Cardiac muscle cell (in vitro differentiated cells and primary cell): Measurements from ENCODE around the gene PDC. TPM values are rescaled to one million over a fixed set of nuclear protein-coding genes. Genes with fewer than 3 reads are reported as not detected.
"Not testable (repeated sequence)": the region's sequence is repeated elsewhere in the genome, so short reads cannot be mapped to it uniquely, and the experiment has no call there.

ENCODE experiments used
- DNase-seq, 2 donors: peaks; one replicate each; pipeline versions ENCODE4 v3.0.0 to v3.0.0-alpha.2; 2010 to 2017; ENCODE audit warnings: low read depth in 1 of 2, low spot score in 1 of 2
- H3K27ac ChIP-seq: fragments of 200-600 bp; sonication (generic); 2 replicates; pipeline ENCODE4 v1.5.1; 2016
- H3K27me3 ChIP-seq: fragments of 200-600 bp; sonication (generic); 2 replicates; pipeline ENCODE4 v1.6.0; 2016; ENCODE audit warnings: control low read depth
- H3K36me3 ChIP-seq: fragments of 200-600 bp; sonication (generic); 2 replicates; pipeline ENCODE4 v1.5.1; 2016; ENCODE audit warnings: control low read depth
- H3K4me1 ChIP-seq: fragments of 200-600 bp; sonication (generic); 2 replicates; pipeline ENCODE4 v1.8.1; 2017; ENCODE audit warnings: low read depth, mild to moderate bottlenecking, mixed run types
- H3K4me3 ChIP-seq: fragments of 200-600 bp; sonication (generic); 2 replicates; pipeline ENCODE4 v1.5.1; 2016; ENCODE audit warnings: mild to moderate bottlenecking
- H3K9me3 ChIP-seq: fragments of 200-600 bp; sonication (generic); 2 replicates; pipeline ENCODE4 v1.5.1; 2017; ENCODE audit warnings: low read depth, mild to moderate bottlenecking, control low read depth
- polyA plus RNA-seq: library from polyadenylated mRNA; unstranded; fragments of >200 nt; fragmentation: Nextera tagmentation; extraction: Ambion mirVana; gene quantifications from 2 replicates; pipeline ENCODE4 v1.2.1, GENCODE V29; 2016
- total RNA-seq: library from RNA; depleted of rRNA; stranded (reverse); fragments of >200 nt; gene quantifications from 2 replicates; pipeline ENCODE4 v1.2.3, GENCODE V29; 2016
- TF ChIP-seq, protein P1 (sequence below): IDR thresholded peaks from 2 replicates; pipeline ENCODE4 v1.5.1; 2012; ENCODE audit warnings: low read depth, mild to moderate bottlenecking, low read length

The PDC gene
- total and polyA plus RNA-seq, 2 experiments from 2014 or later: not detected

DNA sequence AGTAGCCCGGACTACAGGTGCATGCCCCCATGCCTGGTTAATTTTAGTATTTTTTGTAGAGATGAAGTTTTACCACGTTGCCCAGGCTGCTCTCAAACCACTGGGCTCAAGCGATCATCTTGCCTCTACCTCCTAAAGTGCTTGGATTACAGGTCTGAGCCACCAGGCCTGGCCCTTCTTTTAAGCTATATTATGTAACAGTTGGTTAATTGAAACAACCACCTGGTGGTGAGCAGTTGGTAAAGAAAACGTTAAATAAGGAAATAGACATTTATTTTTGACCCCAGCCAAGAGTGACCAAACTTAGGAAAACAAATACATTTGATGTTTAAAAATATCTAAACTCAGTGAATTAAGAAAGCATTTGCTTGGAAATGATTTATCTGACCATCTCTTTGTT, 12.1 kb upstream of the PDC start:
- Histone ChIP-seq H3K27ac (no peak overlapping the region), H3K9me3 (no peaks in the 10 kb centered on the region)
- TF ChIP-seq, protein P1, sequence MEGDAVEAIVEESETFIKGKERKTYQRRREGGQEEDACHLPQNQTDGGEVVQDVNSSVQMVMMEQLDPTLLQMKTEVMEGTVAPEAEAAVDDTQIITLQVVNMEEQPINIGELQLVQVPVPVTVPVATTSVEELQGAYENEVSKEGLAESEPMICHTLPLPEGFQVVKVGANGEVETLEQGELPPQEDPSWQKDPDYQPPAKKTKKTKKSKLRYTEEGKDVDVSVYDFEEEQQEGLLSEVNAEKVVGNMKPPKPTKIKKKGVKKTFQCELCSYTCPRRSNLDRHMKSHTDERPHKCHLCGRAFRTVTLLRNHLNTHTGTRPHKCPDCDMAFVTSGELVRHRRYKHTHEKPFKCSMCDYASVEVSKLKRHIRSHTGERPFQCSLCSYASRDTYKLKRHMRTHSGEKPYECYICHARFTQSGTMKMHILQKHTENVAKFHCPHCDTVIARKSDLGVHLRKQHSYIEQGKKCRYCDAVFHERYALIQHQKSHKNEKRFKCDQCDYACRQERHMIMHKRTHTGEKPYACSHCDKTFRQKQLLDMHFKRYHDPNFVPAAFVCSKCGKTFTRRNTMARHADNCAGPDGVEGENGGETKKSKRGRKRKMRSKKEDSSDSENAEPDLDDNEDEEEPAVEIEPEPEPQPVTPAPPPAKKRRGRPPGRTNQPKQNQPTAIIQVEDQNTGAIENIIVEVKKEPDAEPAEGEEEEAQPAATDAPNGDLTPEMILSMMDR: no peak

GRCh38 chr1:186465946-186466345, 5.0 kb upstream of the PDC start:
- H3K9me3 ChIP-seq: no peaks in the 10 kb centered on the region
- no peaks in the 10 kb centered on the region for H3K4me1 ChIP-seq
- TF ChIP-seq, protein P1: no peak
- DNase-seq: no peak
- H3K27me3 ChIP-seq: no peaks in the 10 kb centered on the region
- no peaks in the 10 kb centered on the region for H3K36me3 ChIP-seq
- H3K4me3 ChIP-seq: no peak overlapping the region
- no peak overlapping the region for H3K27ac ChIP-seq

More for the DNA sequence above, 12.1 kb upstream of the PDC start:
- no peak overlapping the region for H3K4me3 ChIP-seq
- DNase-seq: no peak
- H3K27me3 ChIP-seq: no peaks in the 10 kb centered on the region
- no peaks in the 10 kb centered on the region for H3K4me1 ChIP-seq
- no peaks in the 10 kb centered on the region for H3K36me3 ChIP-seq

DNA sequence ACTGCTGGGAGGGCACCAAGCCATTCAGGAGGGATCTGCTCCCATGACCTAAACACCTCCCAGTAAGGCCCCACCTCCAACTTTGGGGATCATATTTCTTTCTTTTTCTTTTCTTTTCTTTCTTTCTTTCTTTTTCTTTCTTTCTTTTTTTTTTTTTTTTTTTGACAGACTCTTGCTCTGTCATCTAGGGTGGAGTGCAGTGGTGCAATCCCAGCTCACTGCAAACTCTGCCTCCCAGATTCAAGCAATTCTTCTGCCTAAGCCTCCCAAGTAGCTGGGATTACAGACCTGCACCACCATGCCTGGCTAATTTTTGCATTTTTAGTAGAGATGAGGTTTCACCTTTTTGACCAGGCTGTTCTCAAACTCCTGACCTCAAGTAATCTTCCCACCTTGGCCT, 4.6 kb upstream of the PDC start:
- H3K27ac ChIP-seq, H3K4me3 ChIP-seq, H3K27me3 ChIP-seq, H3K36me3 ChIP-seq, DNase-seq, H3K4me1 ChIP-seq, H3K9me3 ChIP-seq: not testable (repeated sequence)

GRCh38 chr1:186463926-186464325, 3.0 kb upstream of the PDC start:
- H3K9me3 ChIP-seq: no peaks in the 10 kb centered on the region

DNA sequence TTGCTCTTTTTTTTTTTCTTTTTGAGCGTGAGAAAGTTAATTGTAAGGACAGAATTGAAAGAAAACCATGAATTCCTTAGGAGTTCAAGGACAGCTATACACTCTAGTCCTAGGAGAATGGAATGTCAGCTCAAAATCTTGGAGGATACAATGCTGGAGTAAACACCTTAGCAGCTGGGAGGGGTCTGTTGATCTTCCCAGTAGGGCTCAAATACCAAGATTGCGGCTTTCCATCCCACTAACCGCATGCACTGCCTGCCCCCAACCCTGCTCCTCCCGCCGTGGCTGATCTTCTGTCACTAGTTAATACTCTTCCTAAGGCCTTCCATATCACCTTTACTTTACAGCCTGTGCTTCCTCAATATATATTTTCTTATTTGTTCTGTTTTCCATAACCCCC, 2.6 kb upstream of the PDC start:
- no peaks in the 10 kb centered on the region for H3K27me3 ChIP-seq
- H3K27ac ChIP-seq: no peak overlapping the region
- H3K4me1 ChIP-seq: no peaks in the 10 kb centered on the region
- DNase-seq: no peak
- H3K36me3 ChIP-seq: no peaks in the 10 kb centered on the region
- no peak overlapping the region for H3K4me3 ChIP-seq
- TF ChIP-seq, protein P1: no peak
- no peaks in the 10 kb centered on the region for H3K9me3 ChIP-seq

More at GRCh38 chr1:186463926-186464325, 3.0 kb upstream of the PDC start:
- TF ChIP-seq, protein P1: no peak
- no peak overlapping the region for H3K4me3 ChIP-seq
- no peaks in the 10 kb centered on the region for H3K4me1 ChIP-seq
- no peak for DNase-seq
- no peak overlapping the region for H3K27ac ChIP-seq
- H3K27me3 ChIP-seq: no peaks in the 10 kb centered on the region
- H3K36me3 ChIP-seq: no peaks in the 10 kb centered on the region

GRCh38 chr1:186459161-186459560, 1.8 kb downstream of the PDC start:
- not testable (repeated sequence) for H3K9me3 ChIP-seq, H3K4me1 ChIP-seq, H3K4me3 ChIP-seq, DNase-seq, H3K27ac ChIP-seq, H3K27me3 ChIP-seq, H3K36me3 ChIP-seq

DNA sequence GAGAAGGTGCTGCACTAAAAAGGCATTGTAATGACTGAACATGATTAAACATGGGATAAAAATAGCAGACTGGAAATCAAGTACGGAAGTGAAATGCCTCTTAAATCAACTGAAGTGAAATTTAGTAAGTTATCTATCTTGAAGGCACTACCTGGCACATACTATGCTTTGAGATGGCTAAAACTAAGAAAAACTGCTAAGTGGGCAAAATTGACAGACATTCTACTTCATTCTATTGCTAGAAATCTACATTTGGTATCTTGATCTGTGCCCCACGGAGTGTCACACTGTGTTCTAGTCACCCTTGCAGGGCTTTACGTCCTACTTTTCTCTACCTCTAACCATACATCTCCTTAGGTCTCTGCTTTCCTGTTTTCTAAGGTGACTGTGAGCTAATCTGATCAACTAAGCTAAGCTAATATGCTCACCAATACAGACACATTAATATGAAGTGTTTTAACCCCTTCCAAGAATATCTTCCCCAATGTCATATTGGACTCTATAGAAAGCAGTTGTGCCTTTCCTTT, 4.1 kb downstream of the PDC start:
- TF ChIP-seq, protein P1: no peak
- Histone ChIP-seq H3K36me3 (no peaks in the 10 kb centered on the region), H3K27me3 (no peaks in the 10 kb centered on the region), H3K4me1 (peaks cover 4% of the 10 kb centered on the region), H3K27ac (no peak overlapping the region), H3K9me3 (no peaks in the 10 kb centered on the region), H3K4me3 (no peak overlapping the region)
- DNase-seq: no peak
